GM12878 (cell line): Measurements from ENCODE around the gene PUS10. TPM values are rescaled to one million over a fixed set of nuclear protein-coding genes. Genes with fewer than 3 reads are reported as not detected.
A peak's percentile ranks its signal among the peaks of the same experiment; 100 is the strongest.

ENCODE experiments used
- ATAC-seq: fragments of 200-7000 bp; cut with Tn5 transposase; 3 replicates; pipeline ENCODE4 v1.9.1; 2020; ENCODE audit warnings: mild to moderate bottlenecking, moderate library complexity
- BruUV-seq: library from RNA; stranded (reverse); fragments of 400-500 nt; replicated peaks from 2 replicates; lab custom pipeline; 2021; lab: Mats Ljungman, UMichigan
- CTCF ChIA-PET: fragments of 300-600 bp; sonication (Branson Sonifier 250); formaldehyde crosslinking; extraction: SDS; loops from one replicate; lab custom pipeline; 2021; ENCODE audit warnings: inconsistent platforms; lab: Yijun Ruan, JAX
- POLR2A ChIA-PET: fragments of 350-600 bp; formaldehyde crosslinking; extraction: SDS; loops from one replicate; lab custom pipeline; 2021; ENCODE audit warnings: inconsistent platforms; lab: Charles Lee
- RAD21 ChIA-PET: fragments of 300-600 bp; sonication (Branson Sonifier 250); formaldehyde crosslinking; loops from one replicate; lab custom pipeline; 2023; ENCODE audit warnings: antibody characterized with exemption; ENCODE audit not compliant: unreplicated experiment; lab: Charles Lee
- SMC1A ChIA-PET: fragments of 300-600 bp; sonication (Branson Sonifier 250); formaldehyde crosslinking; loops from one replicate; lab custom pipeline; 2023; ENCODE audit not compliant: unreplicated experiment, uncharacterized antibody; lab: Charles Lee
- DNase-seq: peaks from one replicate; pipeline ENCODE4 v3.0.0-alpha.2; 2011; ENCODE audit warnings: low read depth, low spot score
- FAIRE-seq: peaks from 3 replicates; lab custom pipeline; 2011; peaks lifted over from hg19 to GRCh38; lab: Jason Lieb, UNC
- H2AFZ ChIP-seq: 2 replicates; pipeline ENCODE4 v1.6.0; 2011; ENCODE audit warnings: low read depth, low read length, control low read depth; ENCODE audit not compliant: control insufficient read depth
- H3K27ac ChIP-seq: 2 replicates; pipeline ENCODE4 v1.5.1; 2011; ENCODE audit warnings: control low read depth; ENCODE audit not compliant: control insufficient read depth, insufficient read depth
- H3K27me3 ChIP-seq, 2 experiments: replicated peaks in 1 of 2; 2 replicates each; pipeline versions ENCODE4 v1.6.0 to v1.6.1; 2011; ENCODE audit warnings: low read length in 1 of 2; ENCODE audit not compliant: control insufficient read depth in 2 of 2, insufficient read depth in 2 of 2
- H3K36me3 ChIP-seq, 2 experiments: 2 replicates each; pipeline ENCODE4 v1.5.1; 2011; ENCODE audit warnings: low read length in 1 of 2; ENCODE audit not compliant: control insufficient read depth in 2 of 2, insufficient read depth in 2 of 2
- H3K4me1 ChIP-seq: 2 replicates; pipeline ENCODE4 v1.6.1; 2011; ENCODE audit warnings: mild to moderate bottlenecking, low read length, moderate library complexity, mixed read lengths; ENCODE audit not compliant: control insufficient read depth, insufficient read depth
- H3K4me2 ChIP-seq: 2 replicates; pipeline ENCODE4 v1.6.0; 2011; ENCODE audit warnings: control low read depth; ENCODE audit not compliant: control insufficient read depth, insufficient read depth
- H3K4me3 ChIP-seq: fragments of 200-600 bp; sonication (generic); 2 replicates; pipeline ENCODE4 v1.5.1; 2016
- H3K79me2 ChIP-seq: 2 replicates; pipeline ENCODE4 v1.6.0; 2011; ENCODE audit warnings: low read length; ENCODE audit not compliant: control insufficient read depth, insufficient read depth
- H3K9ac ChIP-seq: 2 replicates; pipeline ENCODE4 v1.8.0; 2011; ENCODE audit warnings: low read length, control low read depth, mixed read lengths; ENCODE audit not compliant: control insufficient read depth, insufficient read depth
- H3K9me3 ChIP-seq: replicated peaks from 3 replicates; pipeline ENCODE4 v1.5.1; 2011; ENCODE audit warnings: mild to moderate bottlenecking, low read length; ENCODE audit not compliant: control insufficient read depth, insufficient read depth
- H4K20me1 ChIP-seq: 2 replicates; pipeline ENCODE4 v1.6.0; 2011; ENCODE audit not compliant: control insufficient read depth, insufficient read depth
- ATF7 ChIP-seq: fragments of 450-650 bp; IDR thresholded peaks from 2 replicates; pipeline ENCODE4 v1.6.1; 2016; ENCODE audit warnings: low read depth, mild to moderate bottlenecking
- CREM ChIP-seq: IDR thresholded peaks from 2 replicates; pipeline ENCODE4 v1.6.1; 2014; ENCODE audit warnings: antibody characterized with exemption, low read depth
- EP300 ChIP-seq, 2 experiments: fragments of 150-350 bp in 1 of 2; IDR thresholded peaks; 2 replicates each; pipeline ENCODE4 v1.6.1; 2011 to 2012; ENCODE audit warnings: low read depth in 2 of 2, low read length in 2 of 2, borderline replicate concordance in 1 of 2, improper control_type of control experiment in 1 of 2, inconsistent platforms in 1 of 2; ENCODE audit not compliant: control insufficient read depth in 1 of 2
- ETV6 ChIP-seq, 2 experiments: fragments of 450-650 bp in 1 of 2; IDR thresholded peaks in 1 of 2; conservative IDR thresholded peaks in 1 of 2; 2 replicates each; pipeline ENCODE4 v1.6.1; 2014; ENCODE audit warnings: antibody characterized with exemption in 1 of 2, borderline replicate concordance in 1 of 2, low read depth in 1 of 2, mild to moderate bottlenecking in 1 of 2, moderate library complexity in 1 of 2
- FOXM1 ChIP-seq: IDR thresholded peaks from 2 replicates; pipeline ENCODE4 v1.6.1; 2012; ENCODE audit warnings: low read depth, mild to moderate bottlenecking, inconsistent platforms, low read length, moderate library complexity
- IKZF2 ChIP-seq, 2 experiments: fragments of 450-650 bp; IDR thresholded peaks; 2 replicates each; pipeline ENCODE4 v1.6.1; 2017; ENCODE audit warnings: mild to moderate bottlenecking in 2 of 2, moderate library complexity in 2 of 2
- LARP7 ChIP-seq: fragments of 450-650 bp; IDR thresholded peaks from 2 replicates; pipeline ENCODE4 v1.6.1; 2017; ENCODE audit warnings: mild to moderate bottlenecking
- MEF2A ChIP-seq: IDR thresholded peaks from 2 replicates; pipeline ENCODE4 v1.6.1; 2011; ENCODE audit warnings: low read depth, mild to moderate bottlenecking, low read length, moderate library complexity; ENCODE audit not compliant: insufficient read depth
- MTA3 ChIP-seq: IDR thresholded peaks from 2 replicates; pipeline ENCODE4 v1.6.1; 2012; ENCODE audit warnings: low read length, inconsistent platforms, borderline replicate concordance
- NRF1 ChIP-seq: conservative IDR thresholded peaks from 2 replicates; pipeline ENCODE4 v1.6.1; 2011; ENCODE audit warnings: mild to moderate bottlenecking, low read depth, low read length, improper control_type of control experiment
- PBX3 ChIP-seq: IDR thresholded peaks from 2 replicates; pipeline ENCODE4 v1.6.1; 2011; ENCODE audit warnings: mild to moderate bottlenecking, low read depth, low read length, moderate library complexity; ENCODE audit not compliant: insufficient replicate concordance
- SIN3A ChIP-seq: IDR thresholded peaks from 2 replicates; pipeline ENCODE4 v1.6.1; 2012; ENCODE audit warnings: low read depth, low read length, improper control_type of control experiment
- SKIL ChIP-seq: fragments of 450-650 bp; IDR thresholded peaks from 2 replicates; pipeline ENCODE4 v1.6.1; 2017; ENCODE audit warnings: mild to moderate bottlenecking, low read depth, inconsistent platforms; ENCODE audit not compliant: poor library complexity, severe bottlenecking
- SPI1 ChIP-seq: IDR thresholded peaks from 2 replicates; pipeline ENCODE4 v1.6.1; 2011; ENCODE audit warnings: low read depth, mild to moderate bottlenecking, low read length, moderate library complexity, borderline replicate concordance; ENCODE audit not compliant: insufficient read depth
- STAT1 ChIP-seq: fragments of 450-650 bp; conservative IDR thresholded peaks from 2 replicates; pipeline ENCODE4 v1.6.1; 2014; ENCODE audit warnings: antibody characterized with exemption, mild to moderate bottlenecking
- YBX1 ChIP-seq: fragments of 450-650 bp; IDR thresholded peaks from 2 replicates; pipeline ENCODE4 v1.6.1; 2016; ENCODE audit warnings: antibody characterized with exemption
- WGBS: methylation state at CpG from one replicate; pipeline ENCODE4 v1.1.6; 2016; ENCODE audit warnings: low lambda C conversion rate; ENCODE audit not compliant: insufficient replicate concordance, insufficient coverage; ENCODE audit errors: missing lambda C conversion rate; 5-methylcytosine and 5-hydroxymethylcytosine counted together
- in situ Hi-C: fragments of 300-500 bp; cut with MboI; formaldehyde crosslinking; loops from 9 replicates; pipeline ENCODE4 v1.14.3; 2018; ENCODE audit warnings: mixed read lengths
- intact Hi-C: fragments of 100-400 bp; cut with micrococcal nuclease; formaldehyde crosslinking; loops from one replicate; pipeline ENCODE4 v1.14.2; 2022; ENCODE audit not compliant: unreplicated experiment
- polyA plus RNA-seq, 11 experiments: library from polyadenylated mRNA; depleted of rRNA in 4 of 11; unstranded in 6 of 11; stranded (reverse) in 5 of 11; fragments of >200 nt; fragmentation: Nextera tagmentation in 4 of 11; fragmentation: Illumina TruSeq in 1 of 11; extraction: Ambion mirVana in 4 of 11; extraction: Trizol in 1 of 11; gene quantifications; 1 replicate in 1 of 11; 2 replicates in 10 of 11; pipeline versions ENCODE4 v1.2.1 to v1.2.3, GENCODE V29; 2011 to 2016; ENCODE audit warnings: inconsistent platforms in 2 of 11, missing spikeins in 2 of 11, low read depth in 1 of 11
- total RNA-seq, 4 experiments: library from RNA; depleted of rRNA in 3 of 4; stranded (reverse); fragments of >200 nt in 3 of 4; fragmentation: Illumina TruSeq in 1 of 4; extraction: Trizol in 1 of 4; gene quantifications; 2 replicates each; pipeline versions ENCODE4 v1.2.1 to v1.2.3, GENCODE V29; 2013 to 2021

Gene PUS10
- total and polyA plus RNA-seq, 10 of the 15 experiments (the other 5 are each of a cell fraction or from before 2014, with no cell fraction given) = 9.1 to 17.0 (median 13.0) TPM

GRCh38 chr2:61045999-61046398 is 27.9 kb upstream of the PUS10 start:
- intact Hi-C loops = no loop called here
- ATAC-seq (no peak), FAIRE-seq (peak; percentile 7), DNase-seq (no peak)
- H3K4me3 ChIP-seq = no peak overlapping the region
- in situ Hi-C loops = no loop called here
- H3K27ac ChIP-seq = no peak overlapping the region
- 88% methylated on average over 4 of the region's 4 CpGs for WGBS
- ChIA-PET CTCF (no interaction called here), RAD21 (no interaction called here), SMC1A (no interaction called here), POLR2A (no interaction called here)
- H3K79me2 ChIP-seq = no peaks in the 10 kb centered on the region
- no peaks in the 10 kb centered on the region for H3K27me3 ChIP-seq
- BruUV-seq = no TSS peak
- H3K4me2 ChIP-seq = no peak overlapping the region
- no peaks in the 10 kb centered on the region for H4K20me1 ChIP-seq
- H3K9ac ChIP-seq = no peak overlapping the region
- no peak overlapping the region for H2AFZ ChIP-seq
- peaks cover 0 to 4% of the 10 kb centered on the region in 2 experiments; a peak in 1 of 4 replicates for H3K36me3 ChIP-seq
- H3K9me3 ChIP-seq = peaks cover 6% of the 10 kb centered on the region; the same call in 2 of the 3 replicates
- H3K4me1 ChIP-seq = no peaks in the 10 kb centered on the region; the same call in 1 of the 2 replicates
- TF ChIP-seq CREM (no peak), EP300 (IDR thresholded peaks at IDR 0.05; ENCODE audit: borderline replicate concordance in 1 of 2, control insufficient read depth in 1 of 2, low read depth in 2 of 2, low read length in 2 of 2) (no peak), SPI1 (no peak), IKZF2 (IDR thresholded peaks at IDR 0.05) (no peak), ETV6 (conservative IDR thresholded peaks at IDR 0.05 in 1 of 2, IDR thresholded peaks at IDR 0.05 in 1 of 2; ENCODE audit: borderline replicate concordance in 1 of 2, low read depth in 1 of 2) (no peak), MEF2A (no peak), SIN3A (no peak), STAT1 (no peak), SKIL (no peak), ATF7 (no peak), PBX3 (no peak), FOXM1 (no peak), LARP7 (no peak), MTA3 (no peak), YBX1 (no peak), NRF1 (no peak)
